HepG2 (cell line): ENCODE data around the gene LAMC1. TPM values are rescaled to one million over a fixed set of nuclear protein-coding genes. Genes with fewer than 3 reads are reported as not detected.
A peak's percentile ranks its signal among the peaks of the same experiment; 100 is the strongest.

Experiments
- ADNP ChIP-seq: sonication (generic); formaldehyde crosslinking; IDR thresholded peaks from 2 replicates; pipeline ENCODE4 v1.4.0; 2020; ENCODE audit warnings: missing genetic modification reagents
- AGO2 ChIP-seq: fragments of 200-400 bp; formaldehyde crosslinking; optimal IDR thresholded peaks from 2 replicates; pipeline ENCODE3; 2017; ENCODE audit warnings: mild to moderate bottlenecking, low read depth, low read length, moderate library complexity
- HDAC6 ChIP-seq: fragments of 200-600 bp; sonication (generic); IDR thresholded peaks from 2 replicates; pipeline ENCODE4 v1.7.0; 2017; ENCODE audit warnings: mild to moderate bottlenecking, antibody characterized with exemption, low read length, low read depth
- KDM4B ChIP-seq: sonication (generic); formaldehyde crosslinking; IDR thresholded peaks from 2 replicates; pipeline ENCODE4 v1.4.0; 2020; ENCODE audit warnings: missing genetic modification reagents
- PRMT3 ChIP-seq: sonication (generic); formaldehyde crosslinking; IDR thresholded peaks from 2 replicates; pipeline ENCODE4 v1.8.1; 2022; ENCODE audit warnings: low read depth, mild to moderate bottlenecking, moderate library complexity, missing genetic modification reagents, borderline replicate concordance
- PTBP1 ChIP-seq: fragments of 200-400 bp; formaldehyde crosslinking; IDR thresholded peaks from 2 replicates; pipeline ENCODE4 v1.6.1; 2018; ENCODE audit warnings: low read length, low read depth; ENCODE audit not compliant: poor library complexity, severe bottlenecking
- SMARCE1 ChIP-seq: fragments of 450-650 bp; IDR thresholded peaks from 2 replicates; pipeline ENCODE4 v1.6.1; 2017; ENCODE audit warnings: borderline replicate concordance
- ZNF607 ChIP-seq: sonication (generic); formaldehyde crosslinking; IDR thresholded peaks from 2 replicates; pipeline ENCODE4 v1.5.1; 2020; ENCODE audit warnings: missing genetic modification reagents, mild to moderate bottlenecking, borderline replicate concordance
- ZNF703 ChIP-seq: sonication (generic); formaldehyde crosslinking; IDR thresholded peaks from 2 replicates; pipeline ENCODE4 v1.5.1; 2020; ENCODE audit warnings: missing genetic modification reagents, mild to moderate bottlenecking, moderate library complexity, borderline replicate concordance
- ZSCAN12 ChIP-seq: sonication (generic); formaldehyde crosslinking; IDR thresholded peaks from 2 replicates; pipeline ENCODE4 v1.9.0; 2021; ENCODE audit warnings: mild to moderate bottlenecking, missing genetic modification reagents
- polyA plus RNA-seq, 8 experiments: library from polyadenylated mRNA; depleted of rRNA in 3 of 8; stranded (reverse) in 7 of 8; unstranded in 1 of 8; fragments of >200 nt; fragmentation: Illumina TruSeq in 4 of 8; extraction: Trizol in 4 of 8; gene quantifications; 2 replicates each; pipeline versions ENCODE4 v1.2.1 to v1.2.3, GENCODE V29; 2011 to 2016; ENCODE audit warnings: low read depth in 4 of 8, missing spikeins in 1 of 8, mixed read lengths in 1 of 8; ENCODE audit not compliant: insufficient read depth in 1 of 8
- total RNA-seq, 5 experiments: library from RNA; depleted of rRNA; stranded (reverse); fragments of >200 nt; fragmentation: Illumina TruSeq; extraction: Trizol; gene quantifications; 2 replicates each; pipeline ENCODE4 v1.2.3, GENCODE V29; 2016; ENCODE audit warnings: low read depth in 1 of 5
- TF ChIP-seq, protein P1 (sequence below), 2 experiments: IDR thresholded peaks; 2 replicates each; pipeline ENCODE4 v1.6.1; 2011 to 2012; ENCODE audit warnings: low read length in 2 of 2, borderline replicate concordance in 1 of 2, low read depth in 1 of 2, mild to moderate bottlenecking in 1 of 2, moderate library complexity in 1 of 2
- TF ChIP-seq, protein P2 (sequence below): sonication (generic); formaldehyde crosslinking; IDR thresholded peaks from 2 replicates; pipeline ENCODE4 v1.5.0; 2020; ENCODE audit warnings: missing genetic modification reagents
- TF ChIP-seq, protein P3 (sequence below): sonication (generic); formaldehyde crosslinking; IDR thresholded peaks from 2 replicates; pipeline ENCODE4 v1.5.1; 2020; ENCODE audit warnings: missing genetic modification reagents, mild to moderate bottlenecking, borderline replicate concordance
- TF ChIP-seq, protein P4 (sequence below): fragments of 450-650 bp; IDR thresholded peaks from 2 replicates; pipeline ENCODE4 v1.6.1; 2017; ENCODE audit warnings: mild to moderate bottlenecking
- TF ChIP-seq, protein P5 (sequence below): sonication (generic); formaldehyde crosslinking; IDR thresholded peaks from 2 replicates; pipeline ENCODE4 v1.4.0; 2020; ENCODE audit warnings: low read depth, missing genetic modification reagents

Gene LAMC1
- total and polyA plus RNA-seq, 2 of the 13 experiments (the other 11 are each of a cell fraction or from before 2014, with no cell fraction given): 58.5 to 137 TPM

DNA sequence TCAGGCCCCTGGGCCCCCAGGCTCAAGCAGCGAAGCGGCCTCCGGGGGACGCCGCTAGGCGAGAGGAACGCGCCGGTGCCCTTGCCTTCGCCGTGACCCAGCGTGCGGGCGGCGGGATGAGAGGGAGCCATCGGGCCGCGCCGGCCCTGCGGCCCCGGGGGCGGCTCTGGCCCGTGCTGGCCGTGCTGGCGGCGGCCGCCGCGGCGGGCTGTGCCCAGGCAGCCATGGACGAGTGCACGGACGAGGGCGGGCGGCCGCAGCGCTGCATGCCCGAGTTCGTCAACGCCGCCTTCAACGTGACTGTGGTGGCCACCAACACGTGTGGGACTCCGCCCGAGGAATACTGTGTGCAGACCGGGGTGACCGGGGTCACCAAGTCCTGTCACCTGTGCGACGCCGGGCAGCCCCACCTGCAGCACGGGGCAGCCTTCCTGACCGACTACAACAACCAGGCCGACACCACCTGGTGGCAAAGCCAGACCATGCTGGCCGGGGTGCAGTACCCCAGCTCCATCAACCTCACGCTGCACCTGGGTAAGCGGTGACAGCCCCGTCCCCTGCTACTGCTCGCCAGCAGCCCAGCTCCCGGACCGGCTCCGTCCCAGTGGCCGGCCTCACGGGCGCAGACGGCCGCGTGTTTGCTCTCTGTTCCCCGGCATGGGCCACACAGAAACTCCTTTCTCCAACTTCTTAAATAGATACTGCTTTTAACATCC, 539 bp downstream of the LAMC1 start (continued):
- TF ChIP-seq KDM4B (CRISPR knock-in tag): no peak; the same call in 1 of the 2 replicates
- TF ChIP-seq AGO2: peak; percentile 89
- no peak for TF ChIP-seq PRMT3
- TF ChIP-seq, protein P1, sequence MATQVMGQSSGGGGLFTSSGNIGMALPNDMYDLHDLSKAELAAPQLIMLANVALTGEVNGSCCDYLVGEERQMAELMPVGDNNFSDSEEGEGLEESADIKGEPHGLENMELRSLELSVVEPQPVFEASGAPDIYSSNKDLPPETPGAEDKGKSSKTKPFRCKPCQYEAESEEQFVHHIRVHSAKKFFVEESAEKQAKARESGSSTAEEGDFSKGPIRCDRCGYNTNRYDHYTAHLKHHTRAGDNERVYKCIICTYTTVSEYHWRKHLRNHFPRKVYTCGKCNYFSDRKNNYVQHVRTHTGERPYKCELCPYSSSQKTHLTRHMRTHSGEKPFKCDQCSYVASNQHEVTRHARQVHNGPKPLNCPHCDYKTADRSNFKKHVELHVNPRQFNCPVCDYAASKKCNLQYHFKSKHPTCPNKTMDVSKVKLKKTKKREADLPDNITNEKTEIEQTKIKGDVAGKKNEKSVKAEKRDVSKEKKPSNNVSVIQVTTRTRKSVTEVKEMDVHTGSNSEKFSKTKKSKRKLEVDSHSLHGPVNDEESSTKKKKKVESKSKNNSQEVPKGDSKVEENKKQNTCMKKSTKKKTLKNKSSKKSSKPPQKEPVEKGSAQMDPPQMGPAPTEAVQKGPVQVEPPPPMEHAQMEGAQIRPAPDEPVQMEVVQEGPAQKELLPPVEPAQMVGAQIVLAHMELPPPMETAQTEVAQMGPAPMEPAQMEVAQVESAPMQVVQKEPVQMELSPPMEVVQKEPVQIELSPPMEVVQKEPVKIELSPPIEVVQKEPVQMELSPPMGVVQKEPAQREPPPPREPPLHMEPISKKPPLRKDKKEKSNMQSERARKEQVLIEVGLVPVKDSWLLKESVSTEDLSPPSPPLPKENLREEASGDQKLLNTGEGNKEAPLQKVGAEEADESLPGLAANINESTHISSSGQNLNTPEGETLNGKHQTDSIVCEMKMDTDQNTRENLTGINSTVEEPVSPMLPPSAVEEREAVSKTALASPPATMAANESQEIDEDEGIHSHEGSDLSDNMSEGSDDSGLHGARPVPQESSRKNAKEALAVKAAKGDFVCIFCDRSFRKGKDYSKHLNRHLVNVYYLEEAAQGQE (IDR thresholded peaks at IDR 0.05; ENCODE audit: borderline replicate concordance in 1 of 2, low read depth in 1 of 2, low read length in 2 of 2): no peak
- TF ChIP-seq ZSCAN12 (CRISPR knock-in tag): 0 out of 2 replicates have a peak, but pooled peaks have one; percentile 52
- TF ChIP-seq, protein P2, sequence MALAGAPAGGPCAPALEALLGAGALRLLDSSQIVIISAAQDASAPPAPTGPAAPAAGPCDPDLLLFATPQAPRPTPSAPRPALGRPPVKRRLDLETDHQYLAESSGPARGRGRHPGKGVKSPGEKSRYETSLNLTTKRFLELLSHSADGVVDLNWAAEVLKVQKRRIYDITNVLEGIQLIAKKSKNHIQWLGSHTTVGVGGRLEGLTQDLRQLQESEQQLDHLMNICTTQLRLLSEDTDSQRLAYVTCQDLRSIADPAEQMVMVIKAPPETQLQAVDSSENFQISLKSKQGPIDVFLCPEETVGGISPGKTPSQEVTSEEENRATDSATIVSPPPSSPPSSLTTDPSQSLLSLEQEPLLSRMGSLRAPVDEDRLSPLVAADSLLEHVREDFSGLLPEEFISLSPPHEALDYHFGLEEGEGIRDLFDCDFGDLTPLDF (CRISPR knock-in tag): no peak
- TF ChIP-seq, protein P3, sequence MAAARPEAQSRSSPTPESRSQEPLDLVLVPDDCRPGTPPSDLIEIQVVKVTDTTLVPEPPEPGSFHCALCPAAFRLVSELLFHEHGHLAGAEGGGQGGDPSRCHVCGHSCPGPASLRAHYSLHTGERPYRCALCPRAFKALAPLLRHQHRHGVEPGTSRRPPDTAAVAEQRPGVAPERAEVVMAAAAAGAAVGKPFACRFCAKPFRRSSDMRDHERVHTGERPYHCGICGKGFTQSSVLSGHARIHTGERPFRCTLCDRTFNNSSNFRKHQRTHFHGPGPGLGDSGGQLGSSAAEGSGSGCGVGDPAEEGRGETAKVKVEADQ (CRISPR knock-in tag): 0 out of 2 replicates have a peak, but pooled peaks have one; percentile 30
- peak; percentile 56; the same call in 1 of the 2 replicates for TF ChIP-seq ZNF703 (CRISPR knock-in tag)
- TF ChIP-seq, protein P4, sequence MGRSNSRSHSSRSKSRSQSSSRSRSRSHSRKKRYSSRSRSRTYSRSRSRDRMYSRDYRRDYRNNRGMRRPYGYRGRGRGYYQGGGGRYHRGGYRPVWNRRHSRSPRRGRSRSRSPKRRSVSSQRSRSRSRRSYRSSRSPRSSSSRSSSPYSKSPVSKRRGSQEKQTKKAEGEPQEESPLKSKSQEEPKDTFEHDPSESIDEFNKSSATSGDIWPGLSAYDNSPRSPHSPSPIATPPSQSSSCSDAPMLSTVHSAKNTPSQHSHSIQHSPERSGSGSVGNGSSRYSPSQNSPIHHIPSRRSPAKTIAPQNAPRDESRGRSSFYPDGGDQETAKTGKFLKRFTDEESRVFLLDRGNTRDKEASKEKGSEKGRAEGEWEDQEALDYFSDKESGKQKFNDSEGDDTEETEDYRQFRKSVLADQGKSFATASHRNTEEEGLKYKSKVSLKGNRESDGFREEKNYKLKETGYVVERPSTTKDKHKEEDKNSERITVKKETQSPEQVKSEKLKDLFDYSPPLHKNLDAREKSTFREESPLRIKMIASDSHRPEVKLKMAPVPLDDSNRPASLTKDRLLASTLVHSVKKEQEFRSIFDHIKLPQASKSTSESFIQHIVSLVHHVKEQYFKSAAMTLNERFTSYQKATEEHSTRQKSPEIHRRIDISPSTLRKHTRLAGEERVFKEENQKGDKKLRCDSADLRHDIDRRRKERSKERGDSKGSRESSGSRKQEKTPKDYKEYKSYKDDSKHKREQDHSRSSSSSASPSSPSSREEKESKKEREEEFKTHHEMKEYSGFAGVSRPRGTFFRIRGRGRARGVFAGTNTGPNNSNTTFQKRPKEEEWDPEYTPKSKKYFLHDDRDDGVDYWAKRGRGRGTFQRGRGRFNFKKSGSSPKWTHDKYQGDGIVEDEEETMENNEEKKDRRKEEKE: no peak
- TF ChIP-seq PTBP1: no peak
- no peak for TF ChIP-seq HDAC6
- TF ChIP-seq, protein P5, sequence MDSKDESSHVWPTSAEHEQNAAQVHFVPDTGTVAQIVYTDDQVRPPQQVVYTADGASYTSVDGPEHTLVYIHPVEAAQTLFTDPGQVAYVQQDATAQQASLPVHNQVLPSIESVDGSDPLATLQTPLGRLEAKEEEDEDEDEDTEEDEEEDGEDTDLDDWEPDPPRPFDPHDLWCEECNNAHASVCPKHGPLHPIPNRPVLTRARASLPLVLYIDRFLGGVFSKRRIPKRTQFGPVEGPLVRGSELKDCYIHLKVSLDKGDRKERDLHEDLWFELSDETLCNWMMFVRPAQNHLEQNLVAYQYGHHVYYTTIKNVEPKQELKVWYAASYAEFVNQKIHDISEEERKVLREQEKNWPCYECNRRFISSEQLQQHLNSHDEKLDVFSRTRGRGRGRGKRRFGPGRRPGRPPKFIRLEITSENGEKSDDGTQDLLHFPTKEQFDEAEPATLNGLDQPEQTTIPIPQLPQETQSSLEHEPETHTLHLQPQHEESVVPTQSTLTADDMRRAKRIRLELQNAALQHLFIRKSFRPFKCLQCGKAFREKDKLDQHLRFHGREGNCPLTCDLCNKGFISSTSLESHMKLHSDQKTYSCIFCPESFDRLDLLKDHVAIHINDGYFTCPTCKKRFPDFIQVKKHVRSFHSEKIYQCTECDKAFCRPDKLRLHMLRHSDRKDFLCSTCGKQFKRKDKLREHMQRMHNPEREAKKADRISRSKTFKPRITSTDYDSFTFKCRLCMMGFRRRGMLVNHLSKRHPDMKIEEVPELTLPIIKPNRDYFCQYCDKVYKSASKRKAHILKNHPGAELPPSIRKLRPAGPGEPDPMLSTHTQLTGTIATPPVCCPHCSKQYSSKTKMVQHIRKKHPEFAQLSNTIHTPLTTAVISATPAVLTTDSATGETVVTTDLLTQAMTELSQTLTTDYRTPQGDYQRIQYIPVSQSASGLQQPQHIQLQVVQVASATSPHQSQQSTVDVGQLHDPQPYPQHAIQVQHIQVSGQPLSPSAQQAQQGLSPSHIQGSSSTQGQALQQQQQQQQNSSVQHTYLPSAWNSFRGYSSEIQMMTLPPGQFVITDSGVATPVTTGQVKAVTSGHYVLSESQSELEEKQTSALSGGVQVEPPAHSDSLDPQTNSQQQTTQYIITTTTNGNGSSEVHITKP (CRISPR knock-in tag): 0 out of 2 replicates have a peak, but pooled peaks have one; percentile 62
- no peak for TF ChIP-seq ZNF607 (CRISPR knock-in tag)
- no peak for TF ChIP-seq ADNP
- TF ChIP-seq SMARCE1: no peak
